K562 (cell line): ENCODE data around the gene CDK4. TPM values are rescaled to one million over a fixed set of nuclear protein-coding genes. Genes with fewer than 3 reads are reported as not detected.

ENCODE experiments used
- ATAC-seq: fragments of 200-7000 bp; cut with Tn5 transposase; 3 replicates; pipeline ENCODE4 v1.9.1; 2020; ENCODE audit warnings: moderate library complexity
- BruUV-seq: library from RNA; stranded (reverse); fragments of 400-500 nt; replicated peaks from 2 replicates; lab custom pipeline; 2021; lab: Mats Ljungman, UMichigan
- CTCF ChIA-PET: fragments of 300-600 bp; formaldehyde crosslinking; extraction: SDS; loops from one replicate; lab custom pipeline; 2021; ENCODE audit warnings: low intra/inter-chr PET ratio; lab: Yijun Ruan, JAX
- POLR2A ChIA-PET: fragments of 300-600, 350-650 bp; sonication (Branson Sonifier 250); formaldehyde crosslinking; extraction: SDS; loops from one replicate; lab custom pipeline; 2021; ENCODE audit warnings: antibody characterized with exemption, inconsistent platforms; lab: Yijun Ruan, JAX
- DNase-seq, 4 experiments: peaks; one replicate each; pipeline versions ENCODE4 v3.0.0 to v3.0.0-alpha.2; 2011 to 2018; ENCODE audit warnings: low spot score in 3 of 4, mixed read lengths in 3 of 4; ENCODE audit errors: extremely low read depth in 1 of 4
- FAIRE-seq: peaks from 2 replicates; lab custom pipeline; 2011; peaks lifted over from hg19 to GRCh38; lab: Jason Lieb, UNC
- H2AFZ ChIP-seq: 2 replicates; pipeline ENCODE4 v1.6.0; 2011; ENCODE audit warnings: low read depth, low read length, control low read depth, inconsistent platforms
- H3K27ac ChIP-seq: fragments of 200-600 bp; 3 replicates; pipeline ENCODE4 v1.8.0; 2011; ENCODE audit warnings: low read depth, mild to moderate bottlenecking, control low read depth, inconsistent platforms, low read length, moderate library complexity, mixed read lengths; ENCODE audit errors: extremely low read depth
- H3K27me3 ChIP-seq, 2 experiments: fragments of 300-600 bp in 1 of 2; 2 replicates in 1 of 2; 3 replicates in 1 of 2; pipeline versions ENCODE4 v1.6.0 to v1.8.0; 2011; ENCODE audit warnings: inconsistent platforms in 2 of 2, low read length in 2 of 2, mild to moderate bottlenecking in 1 of 2, mixed read lengths in 1 of 2, moderate library complexity in 1 of 2; ENCODE audit not compliant: control insufficient read depth in 2 of 2, insufficient read depth in 2 of 2
- H3K36me3 ChIP-seq: fragments of 300-600 bp; 3 replicates; pipeline ENCODE4 v1.8.0; 2011; ENCODE audit warnings: mild to moderate bottlenecking, low read length, inconsistent platforms; ENCODE audit not compliant: control insufficient read depth, insufficient read depth
- H3K4me1 ChIP-seq, 2 experiments: fragments of 200-600 bp in 1 of 2; replicated peaks in 1 of 2; 2 replicates in 1 of 2; 3 replicates in 1 of 2; pipeline versions ENCODE4 v1.5.1 to v1.8.0; 2011; ENCODE audit warnings: inconsistent platforms in 2 of 2, low read length in 2 of 2, mild to moderate bottlenecking in 1 of 2, mixed read lengths in 1 of 2, moderate library complexity in 1 of 2; ENCODE audit not compliant: control insufficient read depth in 2 of 2, insufficient read depth in 2 of 2
- H3K4me2 ChIP-seq: 2 replicates; pipeline ENCODE4 v1.6.1; 2011; ENCODE audit warnings: low read length, control low read depth, inconsistent platforms, mixed read lengths; ENCODE audit not compliant: insufficient read depth
- H3K4me3 ChIP-seq: fragments of 200-600 bp; sonication (generic), shearing (Covaris generic); 2 replicates; pipeline ENCODE4 v1.5.1; 2016; ENCODE audit warnings: control low read depth, inconsistent platforms
- H3K79me2 ChIP-seq: fragments of 200-600 bp; 3 replicates; pipeline ENCODE4 v1.8.0; 2011; ENCODE audit warnings: low read length, inconsistent platforms; ENCODE audit not compliant: control insufficient read depth, insufficient read depth
- H3K9ac ChIP-seq, 2 experiments: 2 replicates each; pipeline versions ENCODE4 v1.6.0 to v1.6.1; 2011; ENCODE audit warnings: low read depth in 2 of 2, low read length in 2 of 2, control low read depth in 1 of 2, inconsistent platforms in 1 of 2, mild to moderate bottlenecking in 1 of 2, mixed read lengths in 1 of 2; ENCODE audit not compliant: insufficient read depth in 1 of 2
- H3K9me1 ChIP-seq: one replicate; pipeline ENCODE4 v1.6.0; 2011; ENCODE audit warnings: inconsistent platforms, mild to moderate bottlenecking, low read length, moderate library complexity; ENCODE audit not compliant: control insufficient read depth, insufficient read depth
- H3K9me3 ChIP-seq: replicated peaks from 2 replicates; pipeline ENCODE4 v1.5.1; 2011; ENCODE audit warnings: low read depth, low read length, inconsistent platforms; ENCODE audit not compliant: control insufficient read depth, insufficient read depth
- H4K20me1 ChIP-seq: replicated peaks from 2 replicates; pipeline ENCODE4 v1.6.1; 2011; ENCODE audit warnings: low read length, inconsistent platforms, mixed read lengths; ENCODE audit not compliant: control insufficient read depth, insufficient read depth
- CCNT2 ChIP-seq: IDR thresholded peaks from 2 replicates; pipeline ENCODE4 v1.6.1; 2011; ENCODE audit warnings: borderline replicate concordance, low read depth, mild to moderate bottlenecking, moderate library complexity, mixed read lengths, low read length; ENCODE audit not compliant: insufficient read length; ENCODE audit errors: extremely low read depth
- FOSL1 ChIP-seq: fragments of 200-800 bp; sonication (Bioruptor generic); conservative IDR thresholded peaks from 2 replicates; pipeline ENCODE4 v1.6.1; 2016; ENCODE audit warnings: missing genetic modification characterization, missing compliant biosample characterization
- NR2C2 ChIP-seq, 2 experiments: fragments of 200-800 bp in 1 of 2; sonication (Bioruptor generic) in 1 of 2; sonication (generic) in 1 of 2; formaldehyde crosslinking in 1 of 2; IDR thresholded peaks; 2 replicates each; pipeline versions ENCODE4 v1.6.1 to v1.8.0; 2016 to 2022; ENCODE audit warnings: mild to moderate bottlenecking in 1 of 2, missing compliant biosample characterization in 1 of 2, missing genetic modification characterization in 1 of 2, missing genetic modification reagents in 1 of 2
- POLR2G ChIP-seq: fragments of 200-400 bp; formaldehyde crosslinking; IDR thresholded peaks from 2 replicates; pipeline ENCODE4 v1.6.1; 2017; ENCODE audit warnings: low read depth, mild to moderate bottlenecking, antibody characterized with exemption, low read length, moderate library complexity
- RBFOX2 ChIP-seq: fragments of 200-400 bp; formaldehyde crosslinking; IDR thresholded peaks from 2 replicates; pipeline ENCODE4 v1.6.1; 2017; ENCODE audit warnings: low read depth, mild to moderate bottlenecking, low read length, moderate library complexity
- SAP30 ChIP-seq: fragments of 200-600 bp; sonication (generic); IDR thresholded peaks from 2 replicates; pipeline ENCODE4 v1.6.1; 2012; ENCODE audit warnings: borderline replicate concordance, low read depth, mild to moderate bottlenecking, moderate library complexity, low read length, control low read depth, inconsistent platforms; ENCODE audit not compliant: insufficient read depth, poor library complexity, severe bottlenecking
- SIN3A ChIP-seq, 2 experiments: fragments of 150-350 bp in 1 of 2; IDR thresholded peaks; 2 replicates each; pipeline ENCODE4 v1.6.1; 2011 to 2016; ENCODE audit warnings: borderline replicate concordance in 2 of 2, low read depth in 2 of 2, low read length in 2 of 2, mild to moderate bottlenecking in 2 of 2, moderate library complexity in 2 of 2; ENCODE audit not compliant: control insufficient read depth in 1 of 2
- SIN3B ChIP-seq: fragments of 450-650 bp; IDR thresholded peaks from 2 replicates; pipeline ENCODE4 v1.6.1; 2017; ENCODE audit warnings: low read depth, mild to moderate bottlenecking, moderate library complexity
- STAG1 ChIP-seq: sonication (generic); formaldehyde crosslinking; IDR thresholded peaks from 2 replicates; pipeline ENCODE4 v1.5.0; 2020; ENCODE audit warnings: missing genetic modification reagents, borderline replicate concordance
- TAL1 ChIP-seq: fragments of 450-650 bp; IDR thresholded peaks from 2 replicates; pipeline ENCODE4 v1.6.1; 2016; ENCODE audit warnings: mild to moderate bottlenecking
- TCF3 ChIP-seq: sonication (generic); formaldehyde crosslinking; IDR thresholded peaks from 2 replicates; pipeline ENCODE4 v1.4.0; 2020; ENCODE audit warnings: mild to moderate bottlenecking, missing genetic modification reagents
- WGBS: fragments of 100-300 bp; shearing (Covaris generic); methylation state at CpG from one replicate; pipeline ENCODE4 v1.1.6; 2016; ENCODE audit warnings: low coverage, mixed read lengths; ENCODE audit not compliant: insufficient coverage; ENCODE audit errors: missing lambda C conversion rate; 5-methylcytosine and 5-hydroxymethylcytosine counted together
- in situ Hi-C: fragments of 300-500 bp; cut with MboI; formaldehyde crosslinking; loops from 4 replicates; pipeline ENCODE4 v1.15.0; 2018; ENCODE audit warnings: inconsistent platforms, mixed read lengths
- intact Hi-C: fragments of 100-400 bp; cut with micrococcal nuclease; formaldehyde crosslinking; loops from 2 replicates; pipeline ENCODE4 v1.14.2; 2022
- polyA plus RNA-seq, 8 experiments: library from polyadenylated mRNA; depleted of rRNA in 4 of 8; stranded (reverse) in 5 of 8; unstranded in 3 of 8; fragments of >200 nt; fragmentation: Nextera tagmentation in 2 of 8; fragmentation: Illumina TruSeq in 1 of 8; extraction: Ambion mirVana in 2 of 8; extraction: Trizol in 1 of 8; gene quantifications; 2 replicates each; pipeline versions ENCODE4 v1.2.1 to v1.2.3, GENCODE V29; 2011 to 2014; ENCODE audit warnings: inconsistent platforms in 1 of 8, missing spikeins in 1 of 8
- total RNA-seq, 7 experiments: library from RNA; depleted of rRNA in 6 of 7; stranded (reverse); fragments of >200 nt in 6 of 7; fragmentation: Illumina TruSeq in 2 of 7; extraction: Trizol in 2 of 7; gene quantifications; 2 replicates each; pipeline versions ENCODE4 v1.2.1 to v1.2.3, GENCODE V29; 2011 to 2021; ENCODE audit warnings: low replicate concordance in 1 of 7
- TF ChIP-seq, protein P1 (sequence below): fragments of 450-650 bp; formaldehyde crosslinking; IDR thresholded peaks from 2 replicates; pipeline ENCODE4 v1.4.0; 2022; ENCODE audit warnings: mild to moderate bottlenecking, moderate library complexity
- TF ChIP-seq, protein P2 (sequence below): fragments of 250-450 bp; sonication (Bioruptor Pico); IDR thresholded peaks from 2 replicates; pipeline ENCODE4 v1.5.0; 2021

The CDK4 gene
- total and polyA plus RNA-seq, 9 of the 15 experiments (the other 6 are each of a cell fraction or from before 2014, with no cell fraction given): 37.8 to 436 (median 238) TPM

DNA sequence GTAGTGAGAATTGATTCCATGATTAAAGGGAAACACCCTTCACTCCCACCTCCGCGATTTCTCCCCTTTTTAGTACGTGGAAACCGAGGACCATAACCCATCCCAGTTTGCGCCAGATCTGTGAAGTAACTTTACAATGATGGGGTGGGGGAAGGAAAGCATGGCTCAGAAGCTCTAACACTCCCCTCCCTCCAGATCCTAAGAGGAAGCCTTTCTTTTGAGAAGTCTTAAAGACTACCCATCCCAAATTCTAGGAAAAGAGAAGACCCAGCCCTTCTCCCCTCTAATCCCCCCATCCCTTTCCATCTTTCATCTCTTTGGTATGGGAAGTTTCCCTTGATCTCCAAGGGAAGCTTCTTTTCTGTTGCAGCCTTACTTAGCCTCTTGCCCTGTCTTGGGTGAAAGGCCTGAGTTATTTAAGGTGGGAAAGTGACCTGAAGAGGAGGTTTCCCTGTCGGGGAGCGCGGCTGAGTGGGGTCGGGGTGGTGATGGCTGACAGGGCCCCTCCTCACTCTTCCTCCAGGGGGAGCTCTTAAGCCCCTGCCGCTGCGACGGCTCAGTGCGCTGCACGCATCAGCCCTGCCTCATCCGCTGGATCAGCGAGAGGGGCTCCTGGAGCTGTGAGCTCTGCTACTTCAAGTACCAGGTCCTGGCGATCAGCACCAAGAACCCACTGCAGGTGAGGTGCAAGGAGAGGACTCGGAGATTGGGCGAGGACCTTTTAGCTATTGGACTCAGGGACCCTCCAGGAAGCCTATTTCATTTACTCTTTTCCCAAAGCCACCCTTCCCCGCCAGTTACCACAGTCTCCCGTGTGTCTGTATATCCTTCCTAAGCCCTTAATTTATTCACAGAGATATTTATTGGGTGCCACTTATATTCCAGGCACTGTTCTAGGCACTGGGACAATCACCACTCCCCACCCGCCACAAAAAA, 4.6 kb upstream of the CDK4 start (continued):
- TF ChIP-seq, protein P1, sequence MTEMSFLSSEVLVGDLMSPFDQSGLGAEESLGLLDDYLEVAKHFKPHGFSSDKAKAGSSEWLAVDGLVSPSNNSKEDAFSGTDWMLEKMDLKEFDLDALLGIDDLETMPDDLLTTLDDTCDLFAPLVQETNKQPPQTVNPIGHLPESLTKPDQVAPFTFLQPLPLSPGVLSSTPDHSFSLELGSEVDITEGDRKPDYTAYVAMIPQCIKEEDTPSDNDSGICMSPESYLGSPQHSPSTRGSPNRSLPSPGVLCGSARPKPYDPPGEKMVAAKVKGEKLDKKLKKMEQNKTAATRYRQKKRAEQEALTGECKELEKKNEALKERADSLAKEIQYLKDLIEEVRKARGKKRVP (CRISPR knock-in tag): no peak
- TF ChIP-seq STAG1: peak; percentile 20; the same call in 1 of the 2 replicates
- TF ChIP-seq TAL1: no peak
- no peak for TF ChIP-seq SAP30

DNA sequence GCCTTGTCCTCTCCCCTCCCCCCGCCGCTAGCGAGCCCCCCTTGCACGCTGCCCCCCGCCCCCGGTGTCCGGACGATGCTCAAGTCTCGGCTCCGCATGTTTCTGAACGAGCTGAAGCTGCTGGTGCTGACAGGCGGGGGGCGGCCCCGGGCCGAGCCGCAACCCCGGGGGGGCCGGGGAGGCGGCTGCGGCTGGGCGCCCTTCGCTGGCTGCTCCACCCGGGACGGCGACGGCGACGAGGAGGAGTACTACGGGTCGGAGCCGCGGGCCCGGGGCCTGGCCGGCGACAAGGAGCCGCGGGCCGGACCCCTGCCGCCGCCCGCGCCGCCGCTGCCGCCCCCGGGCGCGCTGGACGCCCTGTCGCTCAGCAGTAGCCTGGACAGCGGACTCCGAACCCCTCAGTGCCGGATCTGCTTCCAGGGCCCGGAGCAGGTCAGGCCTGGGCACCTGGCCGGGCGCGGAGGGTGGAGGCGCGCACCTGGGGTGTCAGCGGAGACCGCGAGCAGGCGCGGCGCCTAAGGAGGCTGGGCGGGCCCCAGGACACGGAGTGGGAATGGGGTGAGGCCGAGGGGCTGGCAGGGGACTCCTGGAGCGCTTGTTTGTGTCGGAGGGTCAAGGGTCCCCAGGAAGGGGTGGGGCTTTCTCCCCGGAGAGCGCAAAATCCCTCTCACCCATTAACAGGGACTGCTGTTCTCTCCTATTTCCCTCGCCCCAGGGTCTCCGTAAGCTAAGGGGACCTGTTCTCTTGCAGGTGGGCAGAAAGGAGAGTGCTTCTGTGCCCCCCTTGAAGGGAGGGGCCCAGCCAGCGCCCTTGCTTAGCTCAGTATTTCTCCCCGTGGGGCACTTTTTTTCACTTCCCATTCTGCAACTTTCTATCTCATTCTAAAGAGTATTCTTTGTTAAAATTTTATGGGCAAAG, 3.6 kb upstream of the CDK4 start:
- H3K36me3 ChIP-seq: peaks cover 24% of the 10 kb centered on the region
- POLR2A ChIA-PET: interaction anchor here (0.6 to 2.3 kb wide), 3 partner anchors 12 to 118 kb away, joined by 3 to 26 read pairs (median 3); partner anchors contain the start of gene CYP27B1
- intact Hi-C loops (loop anchor here (1.0 kb wide), 1 partner anchor 150 kb away; no protein-coding TSS in a partner anchor), in situ Hi-C loops (no loop called here)
- H3K4me3 ChIP-seq: peak overlapping the region; percentile 50
- no peak for FAIRE-seq
- BruUV-seq: no TSS peak
- H3K27ac ChIP-seq: peak overlapping the region; percentile 12; the same call in 1 of the 3 replicates
- H3K79me2 ChIP-seq: peaks cover 29% of the 10 kb centered on the region
- H3K4me2 ChIP-seq: peak overlapping the region; percentile 81
- 4% methylated on average over 41 of the region's 76 CpGs for WGBS
- CTCF ChIA-PET: interaction anchor here (1.5 kb wide), 1 partner anchor 150 kb away, joined by 10 read pairs; no protein-coding TSS in a partner anchor
- no peaks in the 10 kb centered on the region for H4K20me1 ChIP-seq
- H3K9me1 ChIP-seq: no peaks in the 10 kb centered on the region
- peak overlapping the region; percentile 68 for H2AFZ ChIP-seq
- H3K9me3 ChIP-seq: no peaks in the 10 kb centered on the region
- H3K9ac ChIP-seq: peak overlapping the region; percentile 62 to 90
- H3K4me1 ChIP-seq: peaks cover 35 to 40% of the 10 kb centered on the region in 2 experiments
- H3K27me3 ChIP-seq: no peaks in the 10 kb centered on the region
- ATAC-seq: no peak; the same call in 2 of the 3 replicates
- peak; percentile 44 to 60 (median 54) for DNase-seq
- TF ChIP-seq SIN3B: peak; percentile 37; the same call in 1 of the 2 replicates
- TF ChIP-seq SIN3A (IDR thresholded peaks at IDR 0.05; ENCODE audit: borderline replicate concordance in 2 of 2, control insufficient read depth in 1 of 2, low read depth in 2 of 2, low read length in 2 of 2): 0 out of 4 replicates have a peak, but pooled peaks of 1 of the 2 experiments have one; percentile 28
- TF ChIP-seq TCF3 (CRISPR knock-in tag): no peak
- TF ChIP-seq NR2C2 (CRISPR knock-in tag; IDR thresholded peaks at IDR 0.05): no peak
- peak; percentile 45; the same call in 1 of the 2 replicates for TF ChIP-seq NR2C2 (tag; IDR thresholded peaks at IDR 0.05)
- peak; percentile 26; the same call in 1 of the 2 replicates for TF ChIP-seq POLR2G
- TF ChIP-seq FOSL1 (tag): 0 out of 2 replicates have a peak, but pooled peaks have one; percentile 16
- TF ChIP-seq, protein P2, sequence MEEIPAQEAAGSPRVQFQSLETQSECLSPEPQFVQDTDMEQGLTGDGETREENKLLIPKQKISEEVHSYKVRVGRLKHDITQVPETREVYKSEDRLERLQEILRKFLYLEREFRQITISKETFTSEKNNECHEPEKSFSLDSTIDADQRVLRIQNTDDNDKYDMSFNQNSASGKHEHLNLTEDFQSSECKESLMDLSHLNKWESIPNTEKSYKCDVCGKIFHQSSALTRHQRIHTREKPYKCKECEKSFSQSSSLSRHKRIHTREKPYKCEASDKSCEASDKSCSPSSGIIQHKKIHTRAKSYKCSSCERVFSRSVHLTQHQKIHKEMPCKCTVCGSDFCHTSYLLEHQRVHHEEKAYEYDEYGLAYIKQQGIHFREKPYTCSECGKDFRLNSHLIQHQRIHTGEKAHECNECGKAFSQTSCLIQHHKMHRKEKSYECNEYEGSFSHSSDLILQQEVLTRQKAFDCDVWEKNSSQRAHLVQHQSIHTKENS (CRISPR knock-in tag): no peak
- TF ChIP-seq CCNT2: peak; percentile 24
- TF ChIP-seq RBFOX2: peak; percentile 38; the same call in 1 of the 2 replicates
